ENCODE results near the gene PUS7. TPM values are rescaled to one million over a fixed set of nuclear protein-coding genes. Genes with fewer than 3 reads are reported as not detected.
A peak's percentile ranks its signal among the peaks of the same experiment; 100 is the strongest.
"Not testable (repeated sequence)": the region's sequence is repeated elsewhere in the genome, so short reads cannot be mapped to it uniquely, and the experiment has no call there.

The PUS7 gene
- total and polyA plus RNA-seq, 4 donors = 5.0 to 16.7 (median 10.8) TPM

- Histone ChIP-seq H3K4me3 (no peak overlapping the region), H3K9me3 (ENCODE audit: control insufficient read depth in 4 of 4, insufficient read depth in 3 of 4, low read length in 3 of 4) (no peaks in the 10 kb centered on the region), H3K4me1 (ENCODE audit: control insufficient read depth in 5 of 5, insufficient read depth in 5 of 5, low read length in 5 of 5) (no peaks in the 10 kb centered on the region), H3K36me3 (ENCODE audit: control insufficient read depth in 4 of 4, insufficient read depth in 4 of 4, low read length in 4 of 4) (peaks cover 0 to 6% (median 4%) of the 10 kb centered on the region in 4 donors), H3K9ac (ENCODE audit: insufficient read depth in 1 of 2, low read length in 2 of 2) (no peak overlapping the region), H3K27ac (ENCODE audit: low read depth in 1 of 2, low read length in 1 of 2) (no peak overlapping the region), H3K27me3 (ENCODE audit: control insufficient read depth in 3 of 3, insufficient read depth in 3 of 3, low read length in 2 of 3) (no peaks in the 10 kb centered on the region)
- TF ChIP-seq CTCF (IDR thresholded peaks at IDR 0.05; ENCODE audit: control extremely low read depth, extremely low read depth) = no peak
- DNase-seq (peak in 2 of 3 donors; percentile 30 to 65), ATAC-seq (ENCODE audit: insufficient read depth, low FRiP score) (no peak)
- WGBS, 2 donors = 78 to 90% methylated on average over 2 of the region's 2 CpGs
Observed at GRCh38 chr7:105452085-105452484, 70.0 kb downstream of the PUS7 start.

- not testable (repeated sequence) for H3K9me3 ChIP-seq (ENCODE audit: control insufficient read depth in 4 of 4, insufficient read depth in 3 of 4, low read length in 3 of 4); H3K9ac ChIP-seq (ENCODE audit: insufficient read depth in 1 of 2, low read length in 2 of 2)
- 84 to 95% methylated on average over 5 of the region's 5 CpGs for WGBS, 2 donors
Observed at GRCh38 chr7:105450870-105451269, 71.2 kb downstream of the PUS7 start.

GRCh38 chr7:105450177-105450861 is 71.8 kb downstream of the PUS7 start:
- Histone ChIP-seq H3K4me1 (ENCODE audit: control insufficient read depth in 5 of 5, insufficient read depth in 5 of 5, low read length in 5 of 5) (no peaks in the 10 kb centered on the region), H3K9ac (ENCODE audit: insufficient read depth in 1 of 2, low read length in 2 of 2) (no peak overlapping the region), H3K9me3 (ENCODE audit: control insufficient read depth in 4 of 4, insufficient read depth in 3 of 4, low read length in 3 of 4) (no peaks in the 10 kb centered on the region), H3K27ac (ENCODE audit: low read depth in 1 of 2, low read length in 1 of 2) (no peak overlapping the region), H3K36me3 (ENCODE audit: control insufficient read depth in 4 of 4, insufficient read depth in 4 of 4, low read length in 4 of 4) (no peaks in the 10 kb centered on the region), H3K27me3 (ENCODE audit: control insufficient read depth in 3 of 3, insufficient read depth in 3 of 3, low read length in 2 of 3) (no peaks in the 10 kb centered on the region), H3K4me3 (no peak overlapping the region)
- no peak for TF ChIP-seq CTCF (IDR thresholded peaks at IDR 0.05; ENCODE audit: control extremely low read depth, extremely low read depth)
- WGBS, 2 donors = 89 to 90% methylated on average over 8 of the region's 8 CpGs
- ATAC-seq (ENCODE audit: insufficient read depth, low FRiP score) (no peak), DNase-seq (no peak)

More at GRCh38 chr7:105450870-105451269, 71.2 kb downstream of the PUS7 start:
- H3K4me3 ChIP-seq; DNase-seq; H3K27me3 ChIP-seq (ENCODE audit: control insufficient read depth in 3 of 3, insufficient read depth in 3 of 3, low read length in 2 of 3); H3K4me1 ChIP-seq (ENCODE audit: control insufficient read depth in 5 of 5, insufficient read depth in 5 of 5, low read length in 5 of 5); H3K27ac ChIP-seq (ENCODE audit: low read depth in 1 of 2, low read length in 1 of 2); H3K36me3 ChIP-seq (ENCODE audit: control insufficient read depth in 4 of 4, insufficient read depth in 4 of 4, low read length in 4 of 4); ATAC-seq (ENCODE audit: insufficient read depth, low FRiP score): not testable (repeated sequence)

- Histone ChIP-seq H3K4me1 (ENCODE audit: control insufficient read depth in 5 of 5, insufficient read depth in 5 of 5, low read length in 5 of 5) (no peaks in the 10 kb centered on the region), H3K4me3 (no peak overlapping the region), H3K27me3 (ENCODE audit: control insufficient read depth in 3 of 3, insufficient read depth in 3 of 3, low read length in 2 of 3) (no peaks in the 10 kb centered on the region), H3K9me3 (ENCODE audit: control insufficient read depth in 4 of 4, insufficient read depth in 3 of 4, low read length in 3 of 4) (no peaks in the 10 kb centered on the region), H3K9ac (ENCODE audit: insufficient read depth in 1 of 2, low read length in 2 of 2) (no peak overlapping the region), H3K36me3 (ENCODE audit: control insufficient read depth in 4 of 4, insufficient read depth in 4 of 4, low read length in 4 of 4) (no peaks in the 10 kb centered on the region), H3K27ac (ENCODE audit: low read depth in 1 of 2, low read length in 1 of 2) (no peak overlapping the region)
- no peak for ATAC-seq (ENCODE audit: insufficient read depth, low FRiP score)
- no peak for DNase-seq
- 55 to 77% methylated on average over 8 of the region's 8 CpGs for WGBS, 2 donors
- TF ChIP-seq CTCF (IDR thresholded peaks at IDR 0.05; ENCODE audit: control extremely low read depth, extremely low read depth) = no peak
Observed at GRCh38 chr7:105448181-105448580, 73.9 kb downstream of the PUS7 start.

Data from lung (tissue), 12 donors.